Urinary bladder (tissue), 4 donors: ENCODE measurements around the gene SUPT4H1. TPM values are rescaled to one million over a fixed set of nuclear protein-coding genes. Genes with fewer than 3 reads are reported as not detected.

Experiments used
- DNase-seq: peaks from one replicate; pipeline ENCODE4 v3.0.0-alpha.2; 2015; ENCODE audit errors: extremely low spot score
- H3K27ac ChIP-seq: one replicate; pipeline ENCODE4 v1.5.1; 2013; ENCODE audit warnings: low read depth, mild to moderate bottlenecking, moderate library complexity
- H3K36me3 ChIP-seq: one replicate; pipeline ENCODE4 v1.6.1; 2013; ENCODE audit warnings: mild to moderate bottlenecking, moderate library complexity; ENCODE audit not compliant: insufficient read depth
- H3K4me1 ChIP-seq: one replicate; pipeline ENCODE4 v1.6.1; 2013; ENCODE audit warnings: mild to moderate bottlenecking, moderate library complexity; ENCODE audit not compliant: insufficient read depth
- H3K4me3 ChIP-seq: one replicate; pipeline ENCODE4 v1.5.1; 2013; ENCODE audit warnings: low read depth, low read length
- WGBS: extraction: QIAGEN DNeasy Blood & Tissue Kit; methylation state at CpG from one replicate; pipeline ENCODE4 v1.1.7; 2013; 5-methylcytosine and 5-hydroxymethylcytosine counted together
- polyA plus RNA-seq: library from polyadenylated mRNA; stranded (reverse); fragments of 200-250 nt; gene quantifications from one replicate; pipeline ENCODE4 v1.2.3, GENCODE V29; 2013
- total RNA-seq: library from RNA; depleted of rRNA; stranded (reverse); fragments of >200 nt; gene quantifications from one replicate; pipeline ENCODE4 v1.2.3, GENCODE V29; 2014
- donor health status: healthy with polysubstance abuse.
- donor health status: healthy.

The SUPT4H1 gene
- total and polyA plus RNA-seq, 2 donors: 41.9 to 98.3 TPM

GRCh38 chr17:58321571-58322525 is 30.2 kb downstream of the SUPT4H1 start:
- H3K36me3 ChIP-seq: no peaks in the 10 kb centered on the region
- no peak overlapping the region for H3K27ac ChIP-seq
- 92% methylated on average over 18 of the region's 18 CpGs for WGBS
- no peaks in the 10 kb centered on the region for H3K4me1 ChIP-seq
- no peak for DNase-seq
- H3K4me3 ChIP-seq: no peak overlapping the region

GRCh38 chr17:58320570-58321323 is 31.3 kb downstream of the SUPT4H1 start:
- no peaks in the 10 kb centered on the region for H3K36me3 ChIP-seq
- H3K4me3 ChIP-seq: no peak overlapping the region
- WGBS: 93% methylated on average over 9 of the region's 9 CpGs
- H3K4me1 ChIP-seq: no peaks in the 10 kb centered on the region
- no peak overlapping the region for H3K27ac ChIP-seq
- DNase-seq: no peak

GRCh38 chr17:58320163-58320558 is 31.8 kb downstream of the SUPT4H1 start:
- Histone ChIP-seq H3K27ac (no peak overlapping the region), H3K36me3 (no peaks in the 10 kb centered on the region), H3K4me1 (no peaks in the 10 kb centered on the region), H3K4me3 (no peak overlapping the region)
- WGBS: 95% methylated on average over 7 of the region's 7 CpGs
- no peak for DNase-seq

GRCh38 chr17:58319173-58320162 is 32.5 kb downstream of the SUPT4H1 start:
- no peak overlapping the region for H3K27ac ChIP-seq
- WGBS: 85% methylated on average over 25 of the region's 25 CpGs
- H3K36me3 ChIP-seq: no peaks in the 10 kb centered on the region
- H3K4me1 ChIP-seq: no peaks in the 10 kb centered on the region
- no peak for DNase-seq
- H3K4me3 ChIP-seq: no peak overlapping the region

- no peaks in the 10 kb centered on the region for H3K36me3 ChIP-seq
- DNase-seq: no peak
These were observed 33.3 kb downstream of the SUPT4H1 start for GRCh38 chr17:58318627-58319172.

GRCh38 chr17:58318065-58318481 is 33.9 kb downstream of the SUPT4H1 start:
- Histone ChIP-seq H3K27ac (no peak overlapping the region), H3K36me3 (no peaks in the 10 kb centered on the region), H3K4me1 (no peaks in the 10 kb centered on the region), H3K4me3 (no peak overlapping the region)
- 92% methylated on average over 9 of the region's 9 CpGs for WGBS
- no peak for DNase-seq

More at GRCh38 chr17:58318627-58319172, 33.3 kb downstream of the SUPT4H1 start:
- no peak overlapping the region for H3K4me3 ChIP-seq
- H3K4me1 ChIP-seq: no peaks in the 10 kb centered on the region
- WGBS: 85% methylated on average over 7 of the region's 7 CpGs
- no peak overlapping the region for H3K27ac ChIP-seq

GRCh38 chr17:58317421-58318064 is 34.5 kb downstream of the SUPT4H1 start:
- Histone ChIP-seq H3K27ac (no peak overlapping the region), H3K4me1 (no peaks in the 10 kb centered on the region), H3K4me3 (no peak overlapping the region), H3K36me3 (no peaks in the 10 kb centered on the region)
- WGBS: 34% methylated on average over 5 of the region's 5 CpGs
- no peak for DNase-seq

GRCh38 chr17:58316260-58316960 is 35.6 kb downstream of the SUPT4H1 start:
- no peak overlapping the region for H3K4me3 ChIP-seq
- DNase-seq: no peak
- no peak overlapping the region for H3K27ac ChIP-seq
- H3K4me1 ChIP-seq: no peaks in the 10 kb centered on the region
- no peaks in the 10 kb centered on the region for H3K36me3 ChIP-seq
- 92% methylated on average over 8 of the region's 8 CpGs for WGBS

- Histone ChIP-seq H3K36me3 (no peaks in the 10 kb centered on the region), H3K27ac (no peak overlapping the region), H3K4me1 (no peaks in the 10 kb centered on the region), H3K4me3 (no peak overlapping the region)
- DNase-seq: no peak
- WGBS: 95% methylated on average over 4 of the region's 4 CpGs
These were observed 36.3 kb downstream of the SUPT4H1 start for GRCh38 chr17:58315750-58316149.

- Histone ChIP-seq H3K4me1 (no peaks in the 10 kb centered on the region), H3K4me3 (no peak overlapping the region), H3K36me3 (no peaks in the 10 kb centered on the region), H3K27ac (no peak overlapping the region)
- no peak for DNase-seq
- WGBS: 93% methylated on average over 6 of the region's 6 CpGs
These were observed 36.7 kb downstream of the SUPT4H1 start for GRCh38 chr17:58315281-58315711.

GRCh38 chr17:58314706-58315015 is 37.3 kb downstream of the SUPT4H1 start:
- WGBS: 92% methylated on average over 6 of the region's 6 CpGs
- no peaks in the 10 kb centered on the region for H3K36me3 ChIP-seq
- H3K4me3 ChIP-seq: no peak overlapping the region
- no peak overlapping the region for H3K27ac ChIP-seq
- no peaks in the 10 kb centered on the region for H3K4me1 ChIP-seq
- no peak for DNase-seq
